ENCODE measurements around the gene RERE.
"Not testable (repeated sequence)": the region's sequence is repeated elsewhere in the genome, so short reads cannot be mapped to it uniquely, and the experiment has no call there.

The RERE gene

DNA sequence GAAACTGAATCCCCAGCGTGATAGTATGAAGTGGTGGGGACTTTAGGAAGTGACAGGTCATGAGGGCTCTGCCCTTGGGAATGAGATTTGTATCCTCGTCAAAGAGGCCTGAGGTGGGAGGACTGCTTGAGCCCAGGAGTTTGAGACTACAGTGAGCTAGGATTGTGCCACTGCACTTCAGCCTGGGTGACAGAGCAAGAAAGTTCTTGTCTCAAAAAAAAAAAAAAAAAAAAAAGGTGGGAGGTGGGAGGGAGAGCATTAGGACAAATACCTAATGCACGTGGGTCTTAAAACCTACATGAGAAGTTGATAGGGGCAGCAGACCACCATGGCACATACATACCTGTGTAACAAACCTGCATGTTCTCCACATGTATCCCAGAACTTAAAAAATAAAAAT lies 24.0 kb upstream of the RERE start:
- no peak for DNase-seq (ENCODE audit: low read depth in 2 of 2)

DNA sequence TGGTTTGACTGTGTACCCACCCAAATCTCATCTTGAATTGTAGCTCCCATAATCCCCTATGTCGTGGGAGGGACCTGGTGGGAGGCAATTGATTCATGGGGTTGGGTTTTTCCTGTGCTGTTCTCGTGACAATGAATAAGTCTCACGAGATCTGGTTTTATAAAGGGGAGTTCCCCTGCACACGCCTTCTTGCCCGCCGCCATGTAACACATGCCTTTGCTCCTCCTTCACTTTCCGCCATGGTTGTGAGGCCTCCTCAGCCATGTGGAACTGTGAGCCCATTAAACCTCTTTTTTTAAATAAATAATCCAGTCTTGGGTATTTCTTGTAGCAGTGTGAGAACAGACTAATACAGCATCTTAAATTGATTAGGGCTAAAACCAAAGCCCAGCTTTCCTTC lies 22.6 kb upstream of the RERE start:
- DNase-seq (ENCODE audit: low read depth in 2 of 2), result no peak

DNA sequence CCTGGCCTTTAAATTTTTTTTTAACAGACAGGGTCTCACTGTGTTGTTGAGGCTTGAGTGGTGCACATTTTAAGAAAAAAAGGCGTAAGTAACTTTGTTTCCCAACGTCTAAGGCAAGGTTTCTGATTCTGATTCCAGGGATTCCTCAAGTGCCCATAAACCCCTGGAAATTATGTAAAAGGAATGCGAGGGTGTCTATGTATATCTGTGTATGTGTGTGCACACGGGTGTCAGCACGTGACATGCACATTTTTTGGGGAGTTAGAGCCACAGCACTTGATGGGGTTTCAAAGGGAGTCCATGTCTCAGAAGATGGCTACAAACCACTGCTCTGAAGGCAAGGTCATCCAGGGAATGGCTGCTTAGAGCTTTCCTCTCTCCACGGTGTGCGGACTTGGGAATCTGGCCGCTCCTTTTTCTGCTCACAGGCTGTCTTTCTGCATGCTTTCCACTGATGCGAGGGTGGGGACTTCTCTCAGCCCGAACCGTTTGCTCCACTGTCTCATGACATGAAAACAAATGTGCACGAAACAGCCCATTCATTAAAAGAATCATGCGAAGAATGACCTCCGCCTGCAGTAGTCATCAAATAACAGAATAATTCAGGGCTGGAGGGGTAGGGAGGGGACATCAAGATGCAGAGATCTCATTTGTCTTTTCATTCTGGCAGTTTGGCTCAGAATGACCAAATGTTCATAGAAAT lies 18.7 kb upstream of the RERE start:
- no peak for DNase-seq (ENCODE audit: low read depth in 2 of 2)

DNA sequence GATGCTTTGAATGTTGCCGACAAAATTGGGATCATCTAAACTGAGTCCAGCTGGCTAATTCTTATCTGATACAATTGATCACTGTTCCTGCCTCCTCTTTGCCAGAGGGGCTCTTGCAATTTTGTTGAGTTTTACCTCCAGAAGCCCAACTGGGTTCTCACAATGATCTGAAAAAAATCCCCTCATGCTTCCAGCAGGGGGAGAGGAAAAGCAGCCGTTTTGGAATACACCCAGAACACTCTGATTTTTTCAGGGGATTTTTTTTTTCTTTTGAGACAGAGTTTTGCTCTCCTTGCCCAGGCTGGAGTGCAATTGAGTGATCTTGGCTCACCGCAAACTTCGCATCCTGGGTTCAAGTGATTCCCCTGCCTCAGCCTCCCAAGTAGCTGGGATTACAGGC lies 13.9 kb upstream of the RERE start:
- no peak for DNase-seq (ENCODE audit: low read depth in 2 of 2)

DNA sequence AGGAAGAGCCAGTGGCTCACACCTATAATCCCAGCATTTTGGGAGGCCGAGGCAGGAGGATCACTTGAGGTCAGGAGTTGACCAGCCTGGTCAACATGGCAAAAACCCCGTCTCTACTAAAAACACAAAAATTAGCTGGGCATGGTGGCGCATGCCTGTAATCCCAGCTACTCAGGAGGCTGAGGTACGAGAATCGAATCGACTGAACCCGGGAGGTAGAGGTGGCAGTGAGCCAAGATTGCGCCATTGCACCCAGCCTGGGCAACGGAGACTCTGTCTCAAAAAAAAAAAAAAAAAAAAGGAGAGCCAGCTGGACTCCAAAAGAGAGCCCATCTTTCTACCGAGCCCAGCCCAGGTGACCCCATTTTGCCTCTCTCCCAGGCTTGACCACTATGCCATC lies 13.3 kb upstream of the RERE start:
- not testable (repeated sequence) for DNase-seq (ENCODE audit: low read depth in 2 of 2)

DNA sequence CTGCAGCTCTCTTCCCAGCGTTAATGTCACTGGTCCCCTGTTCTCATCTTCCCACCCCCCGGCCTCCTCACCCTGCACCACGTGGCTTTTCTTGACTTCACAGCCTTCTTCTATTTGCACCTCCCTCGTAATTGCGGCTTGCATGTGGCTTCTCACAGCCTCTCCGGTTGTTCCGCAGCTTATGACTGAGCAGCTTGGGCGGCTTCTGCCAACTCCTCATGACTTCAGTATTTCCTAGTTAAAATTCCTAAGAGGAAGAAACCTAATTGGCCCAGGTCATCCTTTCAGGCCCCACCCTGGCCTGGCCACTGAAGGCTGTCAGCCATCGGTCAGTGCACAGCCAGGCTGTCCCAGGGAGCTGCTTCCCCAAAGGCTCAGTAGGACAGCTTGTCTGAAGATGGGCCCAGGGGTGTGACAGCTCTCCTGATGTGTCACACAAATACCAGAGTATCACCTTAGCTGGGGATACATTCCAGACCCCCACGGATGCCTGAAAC lies 8.6 kb upstream of the RERE start:
- DNase-seq (ENCODE audit: low read depth in 2 of 2), result no peak

DNA sequence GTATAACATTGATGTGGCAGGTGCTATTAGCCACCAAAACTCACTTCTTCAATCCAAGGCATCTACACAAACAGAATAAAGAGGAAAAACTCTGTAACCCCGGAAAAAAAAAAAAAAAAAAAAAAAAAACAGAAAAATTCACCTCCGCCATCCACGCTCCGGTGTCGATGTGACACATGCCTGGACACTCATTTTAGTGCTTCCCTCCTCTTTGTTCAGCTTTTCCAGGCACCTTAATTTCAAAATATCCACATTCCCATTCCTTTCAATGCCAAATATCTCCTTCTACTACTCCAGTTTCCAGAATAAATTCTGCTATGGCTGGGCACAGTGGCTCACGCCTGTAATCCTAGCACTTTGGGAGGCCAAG lies 5.8 kb upstream of the RERE start:
- DNase-seq (ENCODE audit: low read depth in 2 of 2), result no peak

DNA sequence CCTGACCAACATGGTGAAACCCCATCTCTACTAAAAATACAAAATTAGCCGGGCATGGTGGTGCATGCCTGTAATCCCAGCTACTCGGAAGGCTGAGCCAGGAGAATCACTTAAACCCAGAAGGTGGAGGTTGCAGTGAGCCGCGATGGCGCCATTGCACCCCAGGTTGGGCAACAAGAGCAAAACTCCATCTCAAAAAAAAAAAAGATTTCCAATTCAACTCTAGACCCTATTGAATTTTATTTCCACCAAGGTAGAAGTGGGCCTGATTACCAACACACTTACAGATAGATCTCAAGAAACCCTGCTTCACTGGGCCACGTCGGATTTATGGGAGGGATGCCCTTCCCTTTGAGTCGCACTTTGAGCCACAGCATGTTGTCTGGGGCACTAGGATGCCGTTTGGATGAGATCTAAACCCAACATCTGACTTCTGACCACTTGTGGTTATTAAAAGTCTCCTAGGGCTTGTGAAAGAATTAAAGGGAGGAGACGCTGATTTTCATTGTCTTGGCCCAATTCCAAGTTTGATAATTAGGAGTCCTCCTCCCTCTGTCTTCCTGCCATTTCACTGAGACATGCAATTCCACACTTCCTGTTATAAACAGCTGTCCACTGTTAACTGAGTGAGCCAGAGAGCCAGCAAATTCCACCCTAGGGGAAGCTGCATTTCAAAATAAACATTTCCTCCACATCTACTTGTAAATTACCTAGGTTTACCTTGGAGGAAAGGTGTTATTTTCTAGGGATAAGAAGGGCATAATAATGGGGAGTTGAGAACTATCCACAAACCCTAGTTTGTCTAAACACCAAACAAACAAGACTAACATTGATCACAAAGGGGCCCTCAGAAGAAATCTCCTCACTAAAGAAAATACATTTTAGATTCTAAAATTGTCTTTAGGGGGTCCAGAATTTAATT lies 5.2 kb upstream of the RERE start:
- peak; percentile 81 for DNase-seq (ENCODE audit: low read depth in 2 of 2)

DNA sequence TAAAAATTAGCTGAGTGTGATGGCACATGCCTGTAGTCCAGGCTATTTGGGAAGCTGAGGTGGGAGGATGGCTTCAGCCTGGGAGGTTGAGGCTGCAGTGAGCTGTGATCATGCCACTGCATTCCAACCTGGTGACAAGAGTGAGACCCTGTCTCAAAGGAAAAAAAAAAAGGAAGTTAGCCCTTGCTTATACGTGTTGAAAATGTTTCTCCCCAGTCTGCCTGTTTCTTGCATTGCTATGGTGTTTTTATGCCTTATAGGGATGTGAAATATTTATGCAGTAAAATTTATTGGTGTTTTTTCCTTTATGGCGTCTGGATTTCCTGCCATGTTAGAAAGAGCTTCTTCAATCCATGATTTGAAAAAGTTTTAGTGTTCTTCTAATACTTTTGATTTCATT lies 3.6 kb upstream of the RERE start:
- no peak for DNase-seq (ENCODE audit: low read depth in 2 of 2)

DNA sequence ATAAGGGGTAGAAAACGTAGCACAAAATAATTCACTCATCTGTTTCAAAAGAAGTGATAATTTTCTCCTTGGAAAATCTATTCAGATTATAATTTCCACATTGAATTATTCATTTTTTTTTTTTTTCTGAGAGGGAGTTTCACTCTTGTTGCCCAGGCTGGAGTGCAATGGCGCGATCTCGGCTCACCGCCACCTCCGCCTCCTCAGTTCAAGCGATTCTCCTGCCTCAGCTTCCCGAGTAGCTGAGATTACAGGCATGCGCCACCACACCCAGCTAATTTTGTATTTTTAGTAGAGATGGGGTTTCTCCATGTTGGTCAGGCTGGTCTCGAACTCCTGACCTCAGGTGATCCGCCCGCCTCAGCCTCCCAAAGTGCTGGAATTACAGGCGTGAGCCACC lies 1.3 kb upstream of the RERE start:
- not testable (repeated sequence) for DNase-seq (ENCODE audit: low read depth in 2 of 2)

DNA sequence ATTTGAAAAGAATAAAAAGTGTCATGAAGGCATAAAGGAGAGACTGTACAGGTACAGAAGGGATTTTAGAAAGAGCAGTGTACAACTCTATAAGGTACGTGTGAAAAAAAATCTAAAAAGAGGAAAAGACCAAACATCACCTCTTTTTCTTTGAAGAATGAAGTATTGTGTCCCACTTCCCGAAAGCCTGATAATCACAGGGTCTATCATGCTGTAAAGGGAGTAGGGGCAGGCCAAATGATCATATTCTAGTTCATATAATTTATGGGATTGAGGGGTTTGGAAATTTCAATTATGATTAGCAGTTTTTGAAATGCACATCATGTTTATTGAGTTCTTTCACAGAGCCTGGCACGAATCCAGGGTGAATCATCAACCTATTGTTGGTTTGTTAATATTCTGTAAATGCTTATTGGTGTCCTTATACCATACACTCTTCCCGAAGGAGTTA lies 910 bp upstream of the RERE start:
- peak; percentile 53 to 56 for DNase-seq (ENCODE audit: low read depth in 2 of 2)

DNA sequence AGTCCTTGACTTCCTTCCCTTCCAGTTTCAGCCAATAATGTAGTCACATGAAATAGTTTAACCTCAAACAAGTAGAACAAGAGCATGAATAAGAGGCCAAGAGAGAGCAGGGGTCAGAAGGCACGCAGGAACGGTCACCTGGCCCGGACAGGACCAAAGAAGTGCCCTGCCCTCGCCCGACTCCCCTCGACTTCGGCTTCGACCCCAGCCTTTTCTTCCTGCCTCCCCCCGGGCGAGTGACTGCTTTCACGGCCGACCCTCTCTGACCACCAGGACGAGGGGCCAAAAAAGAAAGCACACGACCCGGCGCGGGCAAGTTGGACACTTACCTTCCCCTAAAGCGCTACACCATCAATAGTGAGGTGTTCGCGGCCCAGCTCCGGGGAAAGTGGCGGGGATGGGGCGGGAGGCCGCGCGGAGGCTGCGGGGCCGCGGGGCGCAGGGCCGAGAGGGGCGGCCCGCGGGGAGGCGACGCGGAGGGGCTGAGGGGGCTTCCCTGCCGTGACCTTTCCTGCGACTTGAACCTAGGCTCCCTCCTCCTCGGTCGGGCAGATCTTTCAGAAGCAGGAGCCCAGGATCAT lies 519 bp downstream of the RERE start:
- no peak for DNase-seq (ENCODE audit: low read depth in 2 of 2)

DNA sequence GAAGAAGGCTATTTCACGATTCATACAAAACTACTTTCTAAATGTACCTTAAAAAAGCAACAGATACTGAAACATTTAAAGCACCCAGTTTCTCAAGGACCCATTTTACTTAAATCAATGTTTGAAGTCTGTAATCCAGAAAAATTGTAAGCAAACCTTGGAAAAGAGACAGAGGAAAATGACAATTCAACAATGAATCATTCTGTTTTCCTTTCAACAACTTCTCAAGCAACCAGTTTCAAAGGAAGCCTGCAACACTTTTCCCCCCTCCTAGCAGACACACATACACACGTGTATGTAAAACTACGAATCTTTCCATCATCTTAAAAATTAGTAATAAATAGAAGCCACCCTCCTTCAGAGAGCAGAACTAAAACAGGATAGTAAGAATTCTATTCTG lies 1.2 kb downstream of the RERE start:
- no peak for DNase-seq (ENCODE audit: low read depth in 2 of 2)

DNA sequence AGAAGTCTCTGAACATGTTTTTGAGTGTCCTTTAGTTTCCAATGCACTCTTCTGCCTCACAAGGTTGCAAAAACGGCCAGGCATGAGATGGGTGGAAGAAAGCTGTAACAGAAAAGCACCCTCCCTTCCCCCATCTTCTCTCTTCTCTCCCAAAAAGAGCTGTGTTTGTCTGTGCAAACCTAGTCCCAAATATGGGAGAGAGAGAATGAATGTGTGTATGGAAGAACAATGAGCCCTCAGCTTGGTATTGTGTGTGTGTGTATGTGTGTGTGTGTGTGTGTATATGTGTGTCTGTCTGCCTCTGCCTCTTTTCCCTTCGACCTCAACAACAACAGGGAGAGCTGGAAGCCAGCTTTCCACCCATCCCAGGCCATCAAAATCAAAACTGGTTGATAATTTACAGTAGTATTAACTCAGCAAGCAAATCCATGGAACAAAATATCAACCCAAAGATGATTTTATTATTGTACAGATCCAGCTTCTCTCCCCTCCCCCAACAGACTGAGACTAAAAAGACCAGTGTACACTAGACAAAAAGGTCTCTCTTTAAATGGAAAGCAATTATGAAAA lies 1.8 kb downstream of the RERE start:
- no peak for DNase-seq (ENCODE audit: low read depth in 2 of 2)

DNA sequence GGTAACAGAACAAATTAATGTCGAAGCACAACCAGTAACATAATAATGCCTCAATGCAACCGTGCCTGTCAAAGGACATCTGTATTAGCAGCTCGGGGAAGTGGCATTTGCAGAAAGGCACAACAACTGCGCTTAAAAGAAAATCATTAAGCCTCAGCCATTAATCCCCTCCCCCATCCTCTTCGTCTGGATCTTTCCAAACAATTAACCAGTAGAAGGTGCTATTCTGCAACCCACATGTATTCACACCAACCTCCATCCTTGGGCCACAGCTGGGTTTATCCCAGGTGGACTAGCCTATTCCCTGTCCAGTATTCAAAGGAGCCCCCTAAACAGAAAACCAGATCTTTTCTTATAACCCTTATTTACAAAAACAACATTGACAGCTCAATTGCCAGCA lies 2.6 kb downstream of the RERE start:
- DNase-seq (ENCODE audit: low read depth in 2 of 2), result no peak

DNA sequence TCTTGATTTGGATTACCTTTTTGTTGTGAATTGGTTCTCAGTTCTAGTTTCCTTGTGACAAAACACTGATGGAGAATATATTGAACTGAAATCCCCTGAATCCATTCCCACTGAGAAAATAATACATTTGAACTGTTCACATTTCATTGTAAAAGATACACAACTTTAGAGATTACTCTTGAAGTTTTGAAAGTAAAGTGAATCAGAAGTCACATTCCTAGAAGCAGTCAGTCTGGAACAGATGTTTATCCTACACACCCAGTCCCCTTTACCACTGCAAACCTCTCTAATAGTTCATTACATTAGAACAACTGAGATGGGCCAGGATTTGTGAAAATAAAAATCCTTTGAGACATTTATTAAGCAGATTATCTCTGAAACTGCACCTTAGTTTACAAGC lies 3.4 kb downstream of the RERE start:
- no peak for DNase-seq (ENCODE audit: low read depth in 2 of 2)

DNA sequence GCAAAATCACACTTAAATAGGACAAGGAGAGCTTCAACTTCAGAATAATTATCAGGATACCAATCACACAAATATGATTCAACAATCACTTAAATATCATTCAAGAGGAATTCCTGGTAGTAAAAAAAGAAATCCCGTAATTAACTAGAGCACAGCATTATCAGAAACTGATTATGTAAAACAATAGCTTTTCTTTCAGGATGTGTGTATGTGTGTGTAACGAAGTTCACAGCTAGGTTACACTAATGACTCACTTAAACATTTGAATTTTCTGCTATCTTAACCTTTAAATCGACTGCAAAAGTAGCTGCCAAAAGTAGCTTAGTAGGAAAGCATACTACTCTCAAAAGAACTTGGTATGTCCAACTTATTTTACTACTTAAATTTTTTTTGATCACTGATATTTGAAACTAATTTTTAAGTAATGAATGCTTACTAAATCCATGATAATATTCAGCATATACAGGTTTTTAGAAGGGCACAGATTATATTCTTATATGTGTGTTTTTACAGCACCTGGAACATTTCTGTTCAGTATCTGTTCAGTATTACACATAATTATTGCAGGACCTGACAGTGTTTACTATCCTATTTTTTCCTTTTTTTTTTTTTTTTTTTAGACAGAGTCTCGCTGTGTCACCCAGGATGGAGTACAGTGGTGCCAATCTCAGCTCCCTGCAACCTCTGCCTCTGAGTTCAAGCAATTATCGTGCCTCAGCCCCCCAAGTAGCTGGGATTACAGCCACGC lies 4.2 kb downstream of the RERE start:
- DNase-seq (ENCODE audit: low read depth in 2 of 2), result no peak

DNA sequence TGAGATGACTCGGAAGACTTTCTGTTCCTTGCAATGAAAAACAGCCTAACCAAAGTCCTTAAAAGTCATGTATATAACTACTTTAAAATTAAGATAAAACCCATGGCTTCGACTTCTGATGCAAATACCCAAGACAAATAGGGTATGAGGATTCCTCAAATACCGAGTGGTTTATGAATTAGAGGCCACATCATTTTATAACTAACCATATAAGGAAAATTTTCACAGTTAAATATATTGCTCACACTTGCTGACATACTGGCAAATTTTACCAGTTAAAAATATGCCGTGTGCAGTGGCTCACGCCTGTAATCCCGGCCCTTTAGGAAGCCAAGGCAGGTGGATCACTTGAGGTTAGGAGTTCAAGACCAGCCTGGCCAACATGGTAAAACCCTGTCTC lies 5.4 kb downstream of the RERE start:
- no peak for DNase-seq (ENCODE audit: low read depth in 2 of 2)

DNA sequence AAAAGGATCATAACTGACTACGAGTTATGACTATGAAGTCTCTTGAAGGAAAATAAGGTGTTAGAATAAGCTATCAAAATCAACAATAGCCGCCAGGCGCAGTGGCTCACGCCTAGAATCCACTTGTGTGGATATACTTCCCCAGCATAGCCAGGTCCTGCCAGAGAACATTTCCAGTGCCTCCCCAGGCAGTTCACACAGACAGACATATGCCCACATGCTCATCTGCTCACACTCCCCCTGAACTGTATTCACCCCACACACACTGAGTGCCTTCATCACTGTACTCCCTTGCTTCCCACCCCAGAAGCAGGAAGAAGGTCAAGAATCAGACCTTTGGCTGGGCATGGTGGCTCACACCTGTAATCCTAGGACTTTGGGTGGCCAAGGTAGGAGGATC lies 6.5 kb downstream of the RERE start:
- DNase-seq (ENCODE audit: low read depth in 2 of 2), result no peak

DNA sequence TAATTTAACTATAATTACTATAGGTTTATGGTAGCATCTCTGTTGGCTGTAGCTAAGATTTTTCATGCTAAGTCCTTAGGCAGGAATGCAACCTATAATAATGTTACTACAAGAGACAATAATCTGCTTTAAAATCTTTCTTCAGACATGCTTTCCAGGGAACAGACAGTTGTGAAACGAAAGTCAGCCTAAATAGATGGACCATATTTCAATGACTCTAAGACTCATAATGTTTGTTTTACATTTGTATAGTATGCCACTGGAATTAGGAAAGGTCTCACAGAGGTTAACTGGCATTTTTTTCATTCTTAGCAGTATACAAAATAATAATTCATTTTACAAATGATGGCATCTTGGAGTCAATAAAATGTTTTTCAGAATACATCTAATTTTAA lies 8.1 kb downstream of the RERE start:
- DNase-seq (ENCODE audit: low read depth in 2 of 2), result no peak

DNA sequence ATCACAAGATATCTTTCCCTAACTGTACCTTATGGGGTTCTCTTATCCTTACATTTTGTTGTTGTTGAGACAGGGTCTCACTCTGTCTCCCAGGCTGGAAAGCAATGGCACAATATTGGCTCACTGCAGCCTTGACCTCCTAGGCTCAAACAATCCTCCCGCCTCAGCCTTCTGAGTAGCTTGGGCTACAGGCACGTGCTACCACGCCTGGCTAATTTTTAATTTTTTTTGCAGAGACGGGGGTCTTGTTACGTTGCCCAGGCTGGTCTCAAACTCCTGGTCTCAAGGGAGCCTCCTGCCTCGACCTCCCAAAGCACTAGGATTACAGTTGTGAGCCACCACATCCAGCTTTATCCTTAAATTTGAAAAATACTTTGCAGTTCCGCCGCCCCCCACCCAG lies 10.4 kb downstream of the RERE start:
- no peak for DNase-seq (ENCODE audit: low read depth in 2 of 2)

DNA sequence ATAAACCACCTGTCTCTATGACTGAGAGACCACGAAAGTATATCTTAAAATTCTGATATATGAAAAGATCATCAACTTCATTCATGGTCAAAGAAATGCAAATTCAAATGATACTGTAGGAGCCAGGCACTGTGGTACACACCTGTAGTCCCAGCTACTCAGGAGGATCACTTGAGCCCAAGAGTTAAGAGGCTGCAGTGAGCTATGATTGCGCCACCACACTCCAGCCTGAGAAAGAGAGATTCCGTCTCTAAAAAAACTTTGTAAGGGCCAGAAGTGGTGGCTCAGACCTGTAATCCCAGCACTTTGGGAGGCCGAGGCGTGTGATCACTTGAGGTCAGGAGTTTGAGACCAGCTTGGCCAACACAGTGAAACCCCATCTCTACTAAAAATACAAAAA lies 17.0 kb downstream of the RERE start:
- no peak for DNase-seq (ENCODE audit: low read depth in 2 of 2)
